ENCODE measurements around the gene MED29.

Gene MED29

DNA sequence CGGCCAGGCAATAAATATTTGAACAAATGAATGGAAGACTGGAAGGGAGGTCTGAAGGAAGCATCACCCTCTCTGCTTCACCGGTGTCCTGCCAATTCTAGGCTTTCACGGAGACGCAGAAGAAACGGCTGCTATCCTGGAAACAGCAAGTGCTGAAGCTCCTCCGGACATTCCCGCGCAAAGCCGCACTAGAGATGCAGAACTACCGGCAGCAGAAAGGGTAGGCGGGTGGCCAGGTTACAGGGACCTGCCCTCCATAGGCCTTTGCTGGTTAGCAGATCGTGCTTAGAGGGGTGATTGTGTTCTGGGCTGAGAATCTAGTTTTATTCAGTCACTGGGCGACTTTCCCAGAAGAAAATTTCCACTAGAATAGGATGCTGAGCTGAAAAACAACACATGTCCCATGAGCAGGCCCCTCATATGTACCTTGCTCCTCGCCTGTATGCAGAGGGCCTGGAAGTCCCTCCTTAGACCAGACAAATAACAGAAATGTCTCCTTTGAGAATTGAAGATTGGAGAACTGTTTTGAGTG lies 11.2 kb upstream of the MED29 start:
- no peak for TF ChIP-seq CTCF (IDR thresholded peaks at IDR 0.05; ENCODE audit: control insufficient read depth, extremely low read depth, insufficient read depth)
- H3K4me3 ChIP-seq (ENCODE audit: low read depth, low read length): no peak overlapping the region
- no peak for DNase-seq (ENCODE audit: low read depth)

DNA sequence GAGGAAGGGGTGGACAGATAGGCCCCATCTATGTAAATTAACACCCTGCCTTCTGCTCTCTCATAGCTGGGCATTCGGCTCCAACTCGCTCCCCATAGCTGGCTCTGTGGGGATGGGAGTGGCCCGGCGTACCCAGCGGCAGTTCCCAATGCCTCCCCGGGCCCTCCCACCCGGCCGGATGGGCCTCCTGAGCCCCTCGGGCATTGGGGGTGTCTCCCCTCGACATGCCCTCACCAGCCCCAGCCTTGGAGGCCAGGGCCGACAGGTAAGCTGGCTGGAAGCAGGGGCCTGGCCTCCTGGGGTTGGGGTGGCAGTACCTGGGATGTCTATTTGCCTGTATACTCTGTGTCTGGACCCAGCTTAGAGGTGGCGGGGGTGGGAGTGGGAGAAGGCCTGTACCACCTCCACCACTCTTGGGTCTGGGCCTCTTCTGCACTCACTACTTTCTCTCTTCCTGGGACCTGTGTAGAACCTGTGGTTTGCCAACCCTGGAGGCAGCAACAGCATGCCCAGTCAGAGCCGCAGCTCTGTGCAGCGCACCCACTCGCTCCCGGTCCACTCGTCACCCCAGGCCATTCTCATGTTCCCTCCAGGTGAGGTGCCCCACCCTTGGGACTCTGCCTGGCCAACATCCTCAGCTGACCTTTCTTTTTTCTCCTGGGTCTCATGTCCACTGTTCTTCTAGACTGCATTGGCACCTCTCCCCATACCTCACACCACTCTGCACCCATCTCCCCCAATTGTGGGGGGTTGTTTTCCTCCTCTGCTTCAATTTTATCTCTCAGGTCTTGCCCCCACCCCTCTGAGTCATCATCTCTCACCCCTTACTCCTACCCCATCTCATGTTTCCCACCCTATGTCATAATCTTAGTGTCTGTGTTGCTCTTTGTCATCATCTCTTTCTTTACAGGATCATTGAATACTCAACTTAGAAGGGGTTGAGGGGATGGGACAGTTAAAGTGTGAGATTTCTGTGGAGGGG lies 10.4 kb upstream of the MED29 start:
- no peak for TF ChIP-seq CTCF (IDR thresholded peaks at IDR 0.05; ENCODE audit: control insufficient read depth, extremely low read depth, insufficient read depth)
- DNase-seq (ENCODE audit: low read depth): no peak
- no peak overlapping the region for H3K4me3 ChIP-seq (ENCODE audit: low read depth, low read length)

- TF ChIP-seq CTCF (IDR thresholded peaks at IDR 0.05; ENCODE audit: control insufficient read depth, extremely low read depth, insufficient read depth): no peak
- H3K4me3 ChIP-seq (ENCODE audit: low read depth, low read length): no peak overlapping the region
- no peak for DNase-seq (ENCODE audit: low read depth)
Observed at GRCh38 chr19:39381910-39382611, 9.1 kb upstream of the MED29 start.

DNA sequence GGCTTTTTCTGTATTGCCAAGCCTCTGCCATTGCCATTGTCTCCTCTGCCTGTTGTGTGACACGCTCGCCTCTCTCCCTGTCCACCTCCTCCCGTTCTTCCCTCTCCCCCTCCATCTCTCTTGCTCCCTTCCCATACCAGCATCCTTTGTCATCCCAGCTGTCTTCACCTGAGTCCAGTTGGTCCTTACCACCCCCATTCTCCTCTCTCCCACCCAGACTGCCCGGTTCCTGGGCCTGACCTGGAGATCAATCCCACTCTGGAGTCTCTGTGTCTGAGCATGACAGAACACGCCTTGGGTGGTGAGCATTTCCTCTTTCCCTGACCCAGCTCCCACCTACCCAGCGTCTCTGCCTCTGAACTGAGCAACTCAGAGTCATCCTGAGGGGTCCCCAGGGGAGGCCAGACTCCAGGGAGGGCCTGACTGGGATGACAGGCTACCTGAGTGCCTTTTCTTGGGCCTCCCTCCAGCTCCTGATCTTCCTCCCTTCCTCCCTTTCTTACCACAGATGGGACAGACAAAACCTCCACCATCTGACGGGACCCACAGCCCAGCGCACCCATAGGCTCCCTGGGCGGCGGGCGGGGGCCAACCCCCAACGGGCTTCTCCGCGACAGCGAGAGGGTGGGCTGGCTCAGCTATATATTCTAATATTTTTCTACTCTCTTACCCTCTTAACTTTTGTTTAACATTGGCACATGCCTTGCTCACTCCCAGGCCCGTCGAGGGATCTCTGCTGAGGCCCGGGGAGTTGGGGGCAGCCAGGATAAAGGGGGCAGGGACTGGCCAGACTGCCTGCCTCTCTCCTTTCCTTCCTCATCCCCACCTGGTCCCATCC lies 8.0 kb upstream of the MED29 start:
- H3K4me3 ChIP-seq (ENCODE audit: low read depth, low read length): no peak overlapping the region
- TF ChIP-seq CTCF (IDR thresholded peaks at IDR 0.05; ENCODE audit: control insufficient read depth, extremely low read depth, insufficient read depth): no peak
- DNase-seq (ENCODE audit: low read depth): no peak

DNA sequence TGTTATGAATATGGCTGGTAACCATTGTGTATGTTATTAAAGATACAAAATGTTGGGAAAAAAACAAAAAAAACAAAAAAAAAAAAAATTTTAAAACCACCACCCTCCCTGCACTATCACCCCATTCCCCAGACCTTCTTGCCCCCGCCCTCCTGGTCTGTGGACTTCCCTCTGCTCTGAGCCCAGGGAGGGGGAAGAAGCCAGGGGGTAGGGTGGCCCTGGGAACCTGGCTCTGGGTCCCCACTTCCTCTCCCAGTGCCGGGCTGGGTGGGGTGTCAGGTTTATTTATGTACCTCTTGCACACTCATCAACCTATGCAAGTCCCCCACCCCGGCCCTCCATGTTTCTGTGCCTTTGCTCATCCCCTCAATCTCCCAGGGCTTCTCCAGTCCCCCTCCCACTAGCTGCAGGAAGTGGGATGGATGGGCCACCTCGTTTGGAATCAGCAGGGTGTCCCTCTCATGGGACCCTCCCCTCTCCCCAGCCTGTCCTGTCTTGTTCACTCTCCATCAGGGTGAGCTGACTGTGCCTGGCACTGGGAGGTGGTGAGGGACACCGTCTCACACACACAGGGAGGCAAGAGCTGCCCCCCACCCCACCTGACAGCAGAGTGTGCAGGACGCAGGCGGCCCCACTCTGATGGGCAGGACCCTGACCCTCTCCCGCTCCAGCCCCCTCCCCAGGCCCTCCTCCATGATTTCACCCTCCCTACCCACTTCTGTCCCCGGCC lies 6.2 kb upstream of the MED29 start:
- no peak for TF ChIP-seq CTCF (IDR thresholded peaks at IDR 0.05; ENCODE audit: control insufficient read depth, extremely low read depth, insufficient read depth)
- no peak for DNase-seq (ENCODE audit: low read depth)
- no peak overlapping the region for H3K4me3 ChIP-seq (ENCODE audit: low read depth, low read length)

All from LNCaP clone FGC (cell line).